ENCODE results near the gene RAD18. TPM values are rescaled to one million over a fixed set of nuclear protein-coding genes. Genes with fewer than 3 reads are reported as not detected.

The RAD18 gene
- polyA plus RNA-seq, 1 of the 3 experiments (the other 2 are of a cell fraction), result 5.7 TPM

GRCh38 chr3:8900869-8901268, 62.4 kb downstream of the RAD18 start:
- no peak overlapping the region for H3K4me3 ChIP-seq (ENCODE audit: low read depth in 2 of 2, low read length in 1 of 2)
- no peak overlapping the region for H3K4me2 ChIP-seq
- H3K4me1 ChIP-seq (ENCODE audit: control insufficient read depth in 1 of 2, insufficient read depth in 2 of 2, low read depth in 1 of 2, low read length in 1 of 2), result peaks cover 2 to 11% of the 10 kb centered on the region in 2 experiments; a peak in 3 of 4 replicates
- no peaks in the 10 kb centered on the region for H3K9me2 ChIP-seq
- CTCF ChIA-PET, result interaction anchor here (1.5 kb wide), 1 partner anchor 131 kb away, joined by 4 read pairs; the partner anchor contains the start of gene OXTR
- H3K27me3 ChIP-seq (ENCODE audit: insufficient read depth), result no peaks in the 10 kb centered on the region
- no peaks in the 10 kb centered on the region for H4K20me1 ChIP-seq (ENCODE audit: insufficient read depth)
- no peak for TF ChIP-seq JUND (IDR thresholded peaks at IDR 0.05)
- TF ChIP-seq FOXJ3 (CRISPR knock-in tag; IDR thresholded peaks at IDR 0.05), result no peak
- no peak for TF ChIP-seq REST (IDR thresholded peaks at IDR 0.05; ENCODE audit: low read depth, low read length)
- TF ChIP-seq RAD21 (IDR thresholded peaks at IDR 0.05; ENCODE audit: low read length), result no peak
- TF ChIP-seq RXRA (IDR thresholded peaks at IDR 0.05; ENCODE audit: borderline replicate concordance, low read depth), result no peak
- no peak for TF ChIP-seq ZBTB33 (IDR thresholded peaks at IDR 0.05; ENCODE audit: borderline replicate concordance, low read depth)
- no peak for TF ChIP-seq MEF2A (IDR thresholded peaks at IDR 0.05; ENCODE audit: borderline replicate concordance, low read depth)
- TF ChIP-seq SMC3 (IDR thresholded peaks at IDR 0.05; ENCODE audit: low read depth, low read length), result no peak
- no peak for TF ChIP-seq YY1 (IDR thresholded peaks at IDR 0.05; ENCODE audit: low read depth)
- no peak for TF ChIP-seq GATA2 (CRISPR knock-in tag; IDR thresholded peaks at IDR 0.05)
- no peak for TF ChIP-seq ELF1 (IDR thresholded peaks at IDR 0.05)
- no peak for TF ChIP-seq PBX3 (IDR thresholded peaks at IDR 0.05)
- no peak for TF ChIP-seq FOXM1 (IDR thresholded peaks at IDR 0.05; ENCODE audit: low read depth)
- no peak for TF ChIP-seq RCOR1 (IDR thresholded peaks at IDR 0.05; ENCODE audit: low read length)
- no peak for TF ChIP-seq TCF12 (IDR thresholded peaks at IDR 0.05)
- no peak for TF ChIP-seq TEAD4 (IDR thresholded peaks at IDR 0.05; ENCODE audit: borderline replicate concordance, insufficient read depth)
- TF ChIP-seq TAF1 (IDR thresholded peaks at IDR 0.05; ENCODE audit: borderline replicate concordance, low read depth, low read length), result no peak
- TF ChIP-seq NFIC (IDR thresholded peaks at IDR 0.05; ENCODE audit: borderline replicate concordance), result no peak
- no peak overlapping the region for H2AFZ ChIP-seq (ENCODE audit: low read depth)
- no peak overlapping the region for H3K9ac ChIP-seq
- no peaks in the 10 kb centered on the region; the same call in 1 of the 2 replicates for H3K79me2 ChIP-seq (ENCODE audit: insufficient read depth)
- H3K36me3 ChIP-seq (replicated peaks in 1 of 2; ENCODE audit: control insufficient read depth in 1 of 2, insufficient read depth in 2 of 2, low read length in 1 of 2), result peaks cover 12 to 14% of the 10 kb centered on the region in 2 experiments
- DNase-seq, result no peak
- H3K27ac ChIP-seq (ENCODE audit: low read depth in 2 of 2, low read length in 1 of 2), result no peak overlapping the region
- no peaks in the 10 kb centered on the region for H3F3A ChIP-seq (replicated peaks; ENCODE audit: insufficient read depth)
- 91% methylated on average over 3 of the region's 3 CpGs for WGBS (ENCODE audit: low lambda C conversion rate)
- H3K9me3 ChIP-seq, result no peaks in the 10 kb centered on the region
- POLR2A ChIA-PET, result no interaction called here

Data from SK-N-SH (cell line).